Measurements from ENCODE around the gene IDH2.
"Not testable (repeated sequence)": the region's sequence is repeated elsewhere in the genome, so short reads cannot be mapped to it uniquely, and the experiment has no call there.

Gene IDH2

GRCh38 chr15:90083954-90084607 lies 18.2 kb downstream of the IDH2 start:
- DNase-seq, result no peak

DNA sequence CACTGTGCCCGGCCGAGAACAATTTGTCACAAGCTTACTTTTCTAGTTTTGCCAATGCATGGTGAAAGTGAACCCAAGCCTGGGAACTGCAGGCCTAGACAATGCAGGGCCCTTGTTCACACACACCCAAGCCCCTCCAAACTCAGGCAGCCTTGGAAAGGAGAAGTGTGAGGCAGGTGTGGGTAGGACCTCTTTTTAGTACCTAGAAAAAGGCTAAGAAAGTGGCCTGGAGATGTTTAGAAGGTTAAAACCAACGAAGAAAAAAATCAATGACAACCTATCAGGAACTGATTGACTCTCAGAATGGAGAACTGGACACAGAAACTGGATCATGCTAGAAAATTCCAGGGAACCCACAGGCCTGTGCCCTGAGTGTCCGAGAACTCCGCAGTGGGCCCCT lies 18.8 kb downstream of the IDH2 start:
- DNase-seq, result no peak

- no peak for DNase-seq
These were observed 20.0 kb downstream of the IDH2 start for GRCh38 chr15:90082140-90082715.

DNA sequence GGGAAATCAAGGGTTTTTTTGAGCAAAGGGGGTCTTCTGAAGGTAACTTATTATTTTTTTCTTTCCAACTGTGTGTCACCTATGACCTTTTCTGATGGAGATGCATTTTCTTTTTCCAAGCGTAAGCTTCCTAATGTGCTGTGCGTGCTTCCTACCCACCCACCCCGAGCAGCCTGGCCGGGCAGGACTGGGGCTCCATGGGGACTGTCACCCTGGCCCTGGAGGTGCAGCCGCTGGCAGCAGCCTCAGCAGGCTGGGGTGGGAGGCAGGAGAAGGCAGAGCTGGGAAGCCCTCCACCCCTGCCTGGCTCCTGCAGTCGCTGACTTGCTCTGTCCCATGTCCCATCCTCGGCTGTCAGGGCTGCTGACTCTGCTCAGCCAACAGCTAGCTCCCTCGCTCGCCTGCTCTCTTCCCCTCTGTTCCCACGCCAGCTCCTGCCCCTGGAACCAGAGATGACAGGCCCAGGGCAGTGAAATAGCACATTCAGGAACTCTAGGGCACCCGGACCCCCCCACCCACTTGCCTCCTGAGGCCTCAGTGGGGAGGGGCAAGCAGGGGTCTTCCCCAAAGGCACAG lies 21.4 kb downstream of the IDH2 start:
- DNase-seq, result no peak

DNA sequence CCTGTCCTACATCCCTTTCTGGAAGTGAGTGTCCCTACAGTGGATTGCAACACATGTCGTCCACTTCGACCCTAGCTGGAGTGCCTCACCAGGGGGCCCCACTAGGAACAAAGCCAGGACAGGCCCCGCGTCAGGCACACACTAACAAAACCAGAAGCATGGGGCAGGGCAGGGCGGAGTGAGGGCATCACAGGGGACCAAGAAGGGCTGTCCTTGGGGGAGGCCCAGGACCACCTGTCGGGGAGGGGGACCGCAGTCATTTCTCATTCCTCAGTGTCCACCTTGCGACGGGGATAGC lies 21.9 kb downstream of the IDH2 start:
- no peak for DNase-seq

GRCh38 chr15:90079619-90080457 lies 22.4 kb downstream of the IDH2 start:
- no peak for DNase-seq

DNA sequence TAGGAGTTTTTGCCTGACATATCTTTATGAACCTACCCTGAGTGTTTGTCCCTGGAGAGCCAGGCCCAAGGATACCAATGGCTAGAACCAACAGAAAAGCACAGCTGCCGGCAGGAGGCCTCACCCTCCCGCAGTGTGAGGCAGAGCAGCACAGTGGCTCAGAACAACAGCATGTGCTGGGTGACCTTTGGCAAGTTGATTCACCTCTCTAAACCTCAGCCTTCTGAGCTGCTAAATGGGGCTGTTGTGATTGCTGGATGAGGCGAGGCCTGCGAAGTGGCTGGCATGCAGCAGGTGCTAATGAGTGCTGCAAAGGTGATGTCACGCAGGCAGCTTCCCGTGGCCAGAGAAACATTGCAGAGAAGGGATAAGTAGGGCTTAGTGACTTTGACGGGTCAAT lies 23.3 kb downstream of the IDH2 start:
- no peak for DNase-seq

- DNase-seq, result no peak
These were observed 25.6 kb downstream of the IDH2 start for GRCh38 chr15:90076716-90077115.

- DNase-seq, result no peak
These were observed 26.6 kb downstream of the IDH2 start for GRCh38 chr15:90075420-90076289.

- no peak for DNase-seq
These were observed 27.4 kb downstream of the IDH2 start for GRCh38 chr15:90074916-90075315.

DNA sequence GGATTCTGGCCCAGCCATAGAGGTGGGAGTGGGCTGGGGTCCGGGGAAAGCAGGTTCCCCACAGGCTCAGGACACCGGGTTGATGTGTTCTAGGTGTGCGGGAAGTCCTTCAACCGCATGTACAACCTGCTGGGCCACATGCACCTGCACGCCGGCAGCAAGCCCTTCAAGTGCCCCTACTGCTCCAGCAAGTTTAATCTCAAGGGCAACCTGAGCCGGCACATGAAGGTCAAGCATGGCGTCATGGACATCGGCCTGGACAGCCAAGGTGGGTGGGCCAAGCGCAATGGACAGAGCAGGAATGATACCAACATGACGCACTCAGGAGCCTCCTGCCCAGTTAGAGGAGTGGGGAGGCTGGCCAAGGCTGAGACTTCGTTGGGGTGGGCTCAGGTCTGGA lies 28.2 kb downstream of the IDH2 start:
- DNase-seq, result no peak

DNA sequence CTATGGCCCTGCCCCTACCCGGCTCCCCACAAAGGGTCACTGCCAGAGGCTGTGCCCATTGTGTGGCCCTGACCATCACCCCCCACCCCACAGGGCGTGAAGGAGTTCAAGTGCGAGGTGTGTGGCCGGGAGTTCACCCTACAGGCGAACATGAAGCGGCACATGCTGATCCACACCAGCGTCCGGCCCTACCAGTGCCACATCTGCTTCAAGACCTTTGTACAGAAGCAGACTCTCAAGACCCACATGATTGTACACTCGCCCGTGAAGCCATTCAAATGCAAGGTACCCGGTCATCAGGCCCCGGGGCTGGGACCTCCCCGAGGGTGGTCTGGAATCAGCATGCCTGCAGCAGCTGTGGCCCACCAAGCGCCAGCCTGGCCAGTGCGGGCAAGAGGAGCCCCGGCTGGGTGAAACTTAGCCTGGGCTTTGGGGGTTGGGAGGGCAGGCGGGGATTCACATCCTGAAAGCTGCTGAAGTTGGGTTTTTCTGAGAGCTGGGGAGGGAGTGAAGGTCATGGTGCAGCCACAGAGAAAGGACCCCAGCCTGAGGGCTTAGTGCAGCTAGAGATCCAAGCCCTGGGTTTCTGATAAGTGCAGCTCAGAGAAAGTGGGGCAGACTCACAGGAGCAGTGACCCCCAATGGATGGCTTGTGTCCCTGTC lies 29.2 kb downstream of the IDH2 start:
- DNase-seq, result no peak

DNA sequence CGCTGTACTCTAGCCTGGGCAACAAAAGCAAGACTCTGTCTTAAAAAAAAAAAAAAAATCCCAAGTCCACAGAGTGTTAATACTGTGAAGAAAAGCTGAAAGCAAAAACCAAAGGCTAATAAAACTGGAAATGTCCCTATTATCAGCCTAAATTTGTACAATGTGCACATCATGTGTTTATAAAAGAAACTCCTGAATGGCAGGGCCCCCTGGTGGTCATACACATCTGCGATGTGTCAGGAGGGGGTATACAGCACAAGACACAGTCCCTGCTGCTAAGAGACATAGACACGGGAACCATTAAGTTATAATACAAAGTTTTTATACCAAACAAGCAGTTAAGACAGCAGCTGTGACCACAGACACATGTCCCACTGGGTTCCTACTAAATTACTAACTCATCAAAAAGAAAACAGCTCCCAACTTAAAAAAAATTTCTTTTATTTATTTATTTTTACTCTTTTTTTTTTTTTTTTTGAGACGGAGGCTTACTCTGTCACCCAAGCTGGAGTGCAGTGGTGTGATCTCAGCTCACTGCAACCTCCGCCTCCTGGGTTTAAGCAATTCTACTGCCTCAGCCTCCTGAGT lies 31.0 kb downstream of the IDH2 start:
- peak; percentile 26 for DNase-seq

DNA sequence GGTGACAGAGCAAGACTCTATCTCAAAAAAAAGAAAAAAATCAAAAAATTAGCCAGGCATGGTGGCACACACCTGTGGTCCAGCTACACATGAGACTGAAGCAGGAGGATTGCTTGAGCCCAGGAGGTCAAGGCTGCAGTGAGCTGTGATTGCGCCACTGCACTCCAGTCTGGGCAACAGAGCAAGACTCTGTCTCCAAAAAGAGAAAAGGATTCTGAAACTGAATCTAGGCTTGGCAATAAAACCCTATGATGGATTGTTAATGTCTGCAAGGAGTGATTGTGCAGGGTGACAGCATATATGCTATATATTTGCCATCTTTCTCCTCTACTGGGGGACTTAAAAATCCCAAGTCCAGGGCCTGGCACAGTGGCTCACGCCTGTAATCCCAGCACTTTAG lies 31.6 kb downstream of the IDH2 start:
- DNase-seq, result not testable (repeated sequence)

- no peak for DNase-seq
These were observed 34.2 kb downstream of the IDH2 start for GRCh38 chr15:90067953-90068606.

DNA sequence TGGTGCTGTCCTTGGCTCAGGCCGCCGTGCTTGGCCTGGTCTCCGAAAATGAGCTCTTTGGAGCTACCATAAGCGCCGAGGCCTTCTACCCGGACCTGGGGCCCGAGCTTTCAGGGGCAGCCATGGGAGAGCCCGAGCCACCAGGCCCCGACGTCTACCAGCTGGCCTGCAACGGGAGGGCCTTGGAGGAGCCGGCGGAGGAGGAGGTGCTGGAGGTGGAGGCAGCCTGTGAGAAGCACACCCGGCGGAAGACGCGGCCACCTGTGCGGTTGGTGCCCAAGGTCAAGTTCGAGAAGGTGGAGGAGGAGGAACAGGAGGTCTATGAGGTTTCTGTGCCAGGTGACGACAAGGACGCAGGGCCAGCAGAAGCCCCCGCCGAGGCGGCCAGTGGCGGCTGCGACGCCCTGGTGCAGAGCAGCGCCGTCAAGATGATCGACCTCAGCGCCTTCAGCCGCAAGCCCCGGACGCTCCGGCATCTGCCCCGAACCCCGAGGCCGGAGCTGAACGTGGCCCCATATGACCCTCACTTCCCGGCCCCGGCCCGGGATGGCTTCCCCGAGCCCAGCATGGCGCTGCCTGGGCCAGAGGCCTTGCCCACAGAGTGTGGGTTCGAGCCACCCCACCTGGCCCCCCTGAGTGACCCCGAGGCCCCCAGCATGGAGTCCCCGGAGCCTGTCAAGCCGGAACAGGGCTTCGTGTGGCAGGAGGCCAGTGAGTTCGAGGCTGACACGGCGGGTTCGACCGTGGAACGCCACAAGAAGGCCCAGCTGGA lies 34.9 kb downstream of the IDH2 start:
- no peak for DNase-seq

DNA sequence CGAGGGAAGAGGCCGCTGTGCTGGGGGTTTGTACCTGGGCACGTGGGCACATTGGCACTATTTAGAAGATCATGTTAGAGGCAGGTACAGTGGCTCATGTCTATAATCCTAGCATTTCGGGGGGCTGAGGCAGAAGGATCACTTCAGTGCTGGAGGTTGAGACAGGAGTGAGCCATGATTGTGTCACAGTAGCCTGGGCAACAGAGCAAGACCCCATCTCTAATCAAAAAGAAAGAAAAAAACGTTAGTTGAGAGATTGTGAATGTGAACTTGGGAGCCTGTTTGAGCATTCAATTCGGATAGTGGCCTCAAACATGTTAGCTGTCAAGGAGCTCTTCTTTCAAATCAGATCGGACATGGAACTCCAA lies 36.6 kb downstream of the IDH2 start:
- no peak for DNase-seq

DNA sequence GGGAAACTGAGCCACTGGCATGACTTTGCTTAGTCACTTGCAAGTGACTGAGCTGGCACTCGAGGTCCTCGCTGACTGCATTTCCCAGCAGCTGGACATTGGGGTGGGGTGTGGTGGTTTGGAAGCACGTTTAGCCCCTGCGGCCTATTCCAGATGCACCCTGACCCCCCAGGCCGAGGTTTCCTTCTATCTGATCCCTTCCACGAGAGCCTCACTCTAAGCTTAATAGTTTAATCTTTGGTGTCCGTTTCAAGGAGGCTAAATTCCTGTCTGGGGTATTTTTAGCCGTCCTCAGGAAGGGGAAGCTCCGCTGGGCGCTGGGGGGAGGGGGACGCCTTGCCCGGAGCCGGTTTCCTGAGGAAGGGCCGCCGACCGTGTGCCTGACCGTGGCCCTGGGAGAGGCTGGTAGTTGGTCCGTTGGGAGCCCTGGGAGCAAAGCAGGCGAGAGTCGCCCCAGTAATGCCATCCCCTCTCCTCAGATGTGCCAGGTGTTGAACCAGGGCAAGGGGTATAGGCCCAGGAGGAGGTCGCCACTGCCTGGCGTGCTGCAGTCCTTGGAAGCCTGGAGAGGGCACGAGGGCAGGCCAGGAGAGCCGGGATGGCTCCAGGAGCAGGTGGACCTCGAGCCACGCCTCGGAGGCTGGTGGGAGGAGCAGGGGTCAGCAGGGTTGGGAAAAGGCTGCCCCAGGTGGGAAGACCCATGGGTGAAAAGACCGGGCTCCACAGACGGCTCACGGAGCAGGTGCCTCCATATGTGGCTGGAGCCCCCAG lies 37.2 kb downstream of the IDH2 start:
- DNase-seq, result no peak

GRCh38 chr15:90063770-90064247 lies 38.5 kb downstream of the IDH2 start:
- no peak for DNase-seq
